WTC11 (cell line): ENCODE measurements around the gene SEMA7A. TPM values are rescaled to one million over a fixed set of nuclear protein-coding genes. Genes with fewer than 3 reads are reported as not detected.

ENCODE experiments used
- ATAC-seq: fragments of 200-7000 bp; cut with Tn5 transposase; 2 replicates; pipeline ENCODE4 v1.10.0; 2021; ENCODE audit warnings: mild to moderate bottlenecking, moderate library complexity
- CTCF ChIA-PET: fragments of 300-600 bp; sonication (Branson Sonifier 250); formaldehyde crosslinking; loops from one replicate; lab custom pipeline; 2021; ENCODE audit warnings: antibody characterized with exemption; lab: Charles Lee
- POLR2A ChIA-PET: fragments of 350-600 bp; sonication (Branson Sonifier 250); formaldehyde crosslinking; loops from one replicate; lab custom pipeline; 2021; ENCODE audit warnings: antibody characterized with exemption; lab: Charles Lee
- DNase-seq: peaks from one replicate; pipeline ENCODE4 v3.0.0; 2021; ENCODE audit warnings: low spot score
- H3K27ac Mint-ChIP-seq: 2 replicates; pipeline ENCODE4 v1.8.0; 2021; ENCODE audit warnings: mixed read lengths
- H3K27me3 Mint-ChIP-seq: 2 replicates; pipeline ENCODE4 v1.8.0; 2021; ENCODE audit warnings: low read depth, mild to moderate bottlenecking, moderate library complexity, mixed read lengths
- H3K36me3 Mint-ChIP-seq: 2 replicates; pipeline ENCODE4 v1.8.0; 2021; ENCODE audit warnings: mixed read lengths
- H3K4me1 Mint-ChIP-seq: 2 replicates; pipeline ENCODE4 v1.8.0; 2022; ENCODE audit warnings: mixed read lengths
- H3K4me3 Mint-ChIP-seq: 2 replicates; pipeline ENCODE4 v1.8.0; 2021; ENCODE audit warnings: mild to moderate bottlenecking, moderate library complexity, mixed read lengths
- H3K9me3 Mint-ChIP-seq: 2 replicates; pipeline ENCODE4 v1.8.0; 2021; ENCODE audit warnings: mixed read lengths
- ARID4B ChIP-seq: sonication (generic); formaldehyde crosslinking; IDR thresholded peaks from 2 replicates; pipeline ENCODE4 v1.8.0; 2023; ENCODE audit warnings: missing genetic modification reagents, mild to moderate bottlenecking, borderline replicate concordance
- CTCF ChIP-seq: fragments of 200-600 bp; IDR thresholded peaks from 2 replicates; pipeline ENCODE4 v1.8.0; 2022; ENCODE audit warnings: antibody characterized with exemption
- ELF4 ChIP-seq: sonication (generic); formaldehyde crosslinking; IDR thresholded peaks from 2 replicates; pipeline ENCODE4 v1.8.1; 2022; ENCODE audit warnings: low read depth, mild to moderate bottlenecking, moderate library complexity, missing genetic modification reagents
- HMGA2 ChIP-seq: fragments of 250-450 bp; sonication (Bioruptor Pico); IDR thresholded peaks from 2 replicates; pipeline ENCODE4 v1.4.0; 2021; ENCODE audit warnings: mild to moderate bottlenecking, moderate library complexity
- JUN ChIP-seq: sonication (generic); formaldehyde crosslinking; IDR thresholded peaks from 2 replicates; pipeline ENCODE4 v1.8.0; 2023; ENCODE audit warnings: mild to moderate bottlenecking, missing genetic modification reagents
- KAT7 ChIP-seq: sonication (generic); formaldehyde crosslinking; IDR thresholded peaks from 2 replicates; pipeline ENCODE4 v1.8.1; 2023; ENCODE audit warnings: missing genetic modification reagents, mild to moderate bottlenecking, borderline replicate concordance
- SMAD4 ChIP-seq: sonication (generic); formaldehyde crosslinking; IDR thresholded peaks from 2 replicates; pipeline ENCODE4 v1.8.0; 2022; ENCODE audit warnings: mild to moderate bottlenecking, missing genetic modification reagents
- TEAD1 ChIP-seq: sonication (generic); formaldehyde crosslinking; IDR thresholded peaks from 2 replicates; pipeline ENCODE4 v1.8.0; 2022; ENCODE audit warnings: mild to moderate bottlenecking, missing genetic modification reagents
- TP53 ChIP-seq: sonication (generic); formaldehyde crosslinking; IDR thresholded peaks from 2 replicates; pipeline ENCODE4 v1.8.1; 2023; ENCODE audit warnings: mild to moderate bottlenecking, missing genetic modification reagents
- USF2 ChIP-seq: sonication (generic); formaldehyde crosslinking; IDR thresholded peaks from 2 replicates; pipeline ENCODE4 v1.8.1; 2023; ENCODE audit warnings: mild to moderate bottlenecking, missing genetic modification reagents, moderate library complexity
- ZMAT4 ChIP-seq: fragments of 250-450 bp; sonication (Bioruptor Pico); IDR thresholded peaks from 2 replicates; pipeline ENCODE4 v1.9.0; 2021; ENCODE audit warnings: mild to moderate bottlenecking
- ZNF263 ChIP-seq: sonication (generic); formaldehyde crosslinking; IDR thresholded peaks from 2 replicates; pipeline ENCODE4 v1.8.1; 2022; ENCODE audit warnings: low read depth, mild to moderate bottlenecking, moderate library complexity, missing genetic modification reagents
- ZSCAN18 ChIP-seq: fragments of 250-450 bp; sonication (Bioruptor Pico); IDR thresholded peaks from 2 replicates; pipeline ENCODE4 v2.1.2; 2022; ENCODE audit warnings: mild to moderate bottlenecking, moderate library complexity
- total RNA-seq: library from RNA; stranded (reverse); gene quantifications from 3 replicates; pipeline ENCODE4 v1.2.3, GENCODE V29; 2021
- TF ChIP-seq, protein P1 (sequence below): sonication (generic); formaldehyde crosslinking; IDR thresholded peaks from 2 replicates; pipeline ENCODE4 v1.8.1; 2023; ENCODE audit warnings: mild to moderate bottlenecking, missing genetic modification reagents
- TF ChIP-seq, protein P2 (sequence below): sonication (generic); formaldehyde crosslinking; IDR thresholded peaks from 2 replicates; pipeline ENCODE4 v1.8.0; 2023; ENCODE audit warnings: missing genetic modification reagents

The SEMA7A gene
- total RNA-seq, 1 experiment from 2014 or later = 17.9 TPM

GRCh38 chr15:74421302-74422245 is 12.2 kb downstream of the SEMA7A start:
- H3K36me3 Mint-ChIP-seq = no peaks in the 10 kb centered on the region
- ATAC-seq = no peak
- TF ChIP-seq, protein P1, sequence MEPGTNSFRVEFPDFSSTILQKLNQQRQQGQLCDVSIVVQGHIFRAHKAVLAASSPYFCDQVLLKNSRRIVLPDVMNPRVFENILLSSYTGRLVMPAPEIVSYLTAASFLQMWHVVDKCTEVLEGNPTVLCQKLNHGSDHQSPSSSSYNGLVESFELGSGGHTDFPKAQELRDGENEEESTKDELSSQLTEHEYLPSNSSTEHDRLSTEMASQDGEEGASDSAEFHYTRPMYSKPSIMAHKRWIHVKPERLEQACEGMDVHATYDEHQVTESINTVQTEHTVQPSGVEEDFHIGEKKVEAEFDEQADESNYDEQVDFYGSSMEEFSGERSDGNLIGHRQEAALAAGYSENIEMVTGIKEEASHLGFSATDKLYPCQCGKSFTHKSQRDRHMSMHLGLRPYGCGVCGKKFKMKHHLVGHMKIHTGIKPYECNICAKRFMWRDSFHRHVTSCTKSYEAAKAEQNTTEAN (CRISPR knock-in tag) = no peak
- TF ChIP-seq TEAD1 (no peak), TP53 (CRISPR knock-in tag) (no peak), ARID4B (no peak), ELF4 (no peak)
- peaks cover 37% of the 10 kb centered on the region for H3K4me1 Mint-ChIP-seq
- no peaks in the 10 kb centered on the region for H3K9me3 Mint-ChIP-seq
- CTCF ChIA-PET = interaction anchor here (1.1 to 1.3 kb wide), 3 partner anchors 17 to 39 kb away, joined by 3 to 4 read pairs (median 3); no protein-coding TSS in a partner anchor
- H3K27ac Mint-ChIP-seq = peak overlapping the region; percentile 63
- POLR2A ChIA-PET = no interaction called here
- DNase-seq = no peak
- no peak overlapping the region for H3K4me3 Mint-ChIP-seq
- H3K27me3 Mint-ChIP-seq = no peaks in the 10 kb centered on the region

DNA sequence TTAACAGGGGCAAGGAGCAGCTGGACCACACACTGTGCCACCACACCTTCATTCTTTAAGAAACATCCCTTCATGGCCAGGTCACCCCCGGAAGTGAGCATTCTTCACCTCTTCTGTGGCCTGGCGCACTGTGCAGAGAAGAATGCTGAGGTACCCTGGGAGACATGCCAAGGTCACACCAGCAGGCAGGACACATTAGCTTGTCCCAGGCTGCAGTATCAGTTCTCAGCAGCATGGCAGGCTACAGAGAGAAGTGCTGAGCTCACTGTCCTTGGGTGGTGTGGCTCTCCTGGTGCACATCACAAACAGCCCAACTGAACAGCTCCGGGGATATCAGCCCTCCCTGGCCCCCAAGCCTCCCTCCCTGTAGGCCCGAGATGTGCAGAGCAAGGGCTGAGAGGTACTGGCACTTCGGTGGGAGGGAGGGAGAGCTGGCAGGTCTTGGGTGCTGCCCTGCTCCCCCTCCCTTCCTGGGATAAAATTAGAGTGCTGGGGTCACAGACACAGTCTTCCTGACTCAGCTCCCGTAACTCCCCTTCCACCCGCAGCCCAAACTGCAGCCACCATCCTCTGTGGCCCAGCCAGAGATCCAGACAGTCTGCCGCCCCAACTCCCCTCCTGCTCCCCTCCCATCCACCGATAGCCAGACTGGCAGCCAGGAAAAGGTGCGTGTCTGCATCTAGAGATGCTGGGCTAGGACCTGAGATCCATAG is 13.4 kb downstream of the SEMA7A start:
- DNase-seq (no peak), ATAC-seq (no peak)
- Mint-ChIP-seq H3K9me3 (no peaks in the 10 kb centered on the region), H3K4me1 (peaks cover 37% of the 10 kb centered on the region), H3K27me3 (no peaks in the 10 kb centered on the region), H3K36me3 (peaks cover 4% of the 10 kb centered on the region)
- POLR2A ChIA-PET = no interaction called here
- CTCF ChIA-PET = interaction anchor here (0.5 to 1.2 kb wide), 8 partner anchors 10 to 492 kb away, joined by 3 to 6 read pairs (median 3); partner anchors contain the start of gene SEMA7A
- TF ChIP-seq SMAD4 (CRISPR knock-in tag) (no peak), ZMAT4 (CRISPR knock-in tag) (no peak)
- TF ChIP-seq, all 79 proteins: peak for 0
- peak overlapping the region; percentile 60; the same call in 1 of the 2 replicates for H3K27ac Mint-ChIP-seq
- no peak overlapping the region for H3K4me3 Mint-ChIP-seq

GRCh38 chr15:74419432-74419831 is 14.3 kb downstream of the SEMA7A start:
- H3K27ac Mint-ChIP-seq = no peak overlapping the region
- TF ChIP-seq, protein P2, sequence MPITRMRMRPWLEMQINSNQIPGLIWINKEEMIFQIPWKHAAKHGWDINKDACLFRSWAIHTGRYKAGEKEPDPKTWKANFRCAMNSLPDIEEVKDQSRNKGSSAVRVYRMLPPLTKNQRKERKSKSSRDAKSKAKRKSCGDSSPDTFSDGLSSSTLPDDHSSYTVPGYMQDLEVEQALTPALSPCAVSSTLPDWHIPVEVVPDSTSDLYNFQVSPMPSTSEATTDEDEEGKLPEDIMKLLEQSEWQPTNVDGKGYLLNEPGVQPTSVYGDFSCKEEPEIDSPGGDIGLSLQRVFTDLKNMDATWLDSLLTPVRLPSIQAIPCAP (CRISPR knock-in tag) = no peak
- TF ChIP-seq ZSCAN18 (CRISPR knock-in tag) (no peak), CTCF (no peak), HMGA2 (no peak), USF2 (CRISPR knock-in tag) (no peak), SMAD4 (CRISPR knock-in tag) (no peak), KAT7 (CRISPR knock-in tag) (no peak), ZNF263 (no peak), TP53 (CRISPR knock-in tag) (no peak), JUN (CRISPR knock-in tag) (no peak)
- TF ChIP-seq, protein P1 (CRISPR knock-in tag) = no peak

More at GRCh38 chr15:74419432-74419831, 14.3 kb downstream of the SEMA7A start:
- Mint-ChIP-seq H3K4me3 (no peak overlapping the region), H3K27me3 (no peaks in the 10 kb centered on the region), H3K36me3 (peaks cover 6% of the 10 kb centered on the region), H3K9me3 (no peaks in the 10 kb centered on the region), H3K4me1 (peaks cover 36% of the 10 kb centered on the region)
- CTCF ChIA-PET = interaction anchor here (0.7 to 0.9 kb wide), 2 partner anchors 9 to 371 kb away, joined by 3 to 6 read pairs; no protein-coding TSS in a partner anchor
- ATAC-seq = no peak
- no peak for DNase-seq
- POLR2A ChIA-PET = no interaction called here
